Measurements from ENCODE around the gene THAP11. TPM values are rescaled to one million over a fixed set of nuclear protein-coding genes. Genes with fewer than 3 reads are reported as not detected.
A peak's percentile ranks its signal among the peaks of the same experiment; 100 is the strongest.
"Not testable (repeated sequence)": the region's sequence is repeated elsewhere in the genome, so short reads cannot be mapped to it uniquely, and the experiment has no call there.

Gene THAP11
- total RNA-seq, 1 donor from 2014 or later: 26.1 TPM

DNA sequence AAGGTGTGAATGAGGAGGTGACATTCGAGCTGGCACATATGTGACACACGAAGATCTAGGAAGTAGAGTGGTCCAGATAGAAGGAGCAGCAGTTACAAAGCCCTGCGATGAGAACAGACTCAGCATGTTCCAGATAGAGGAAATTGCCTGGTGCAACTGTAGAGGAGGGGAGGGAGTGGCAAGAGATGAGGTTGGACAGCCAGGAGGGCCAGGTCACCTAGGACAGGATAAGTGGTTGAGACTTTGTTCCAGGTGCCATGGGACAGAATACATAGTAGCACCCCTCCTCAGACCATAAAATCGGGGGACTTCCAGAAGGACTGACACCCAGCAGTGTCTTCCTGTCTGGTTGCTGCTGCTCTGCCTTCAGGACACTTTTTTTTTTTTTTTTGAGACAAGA lies 16.4 kb downstream of the THAP11 start:
- H3K27ac ChIP-seq: peak overlapping the region; percentile 92
- TF ChIP-seq, protein P1, sequence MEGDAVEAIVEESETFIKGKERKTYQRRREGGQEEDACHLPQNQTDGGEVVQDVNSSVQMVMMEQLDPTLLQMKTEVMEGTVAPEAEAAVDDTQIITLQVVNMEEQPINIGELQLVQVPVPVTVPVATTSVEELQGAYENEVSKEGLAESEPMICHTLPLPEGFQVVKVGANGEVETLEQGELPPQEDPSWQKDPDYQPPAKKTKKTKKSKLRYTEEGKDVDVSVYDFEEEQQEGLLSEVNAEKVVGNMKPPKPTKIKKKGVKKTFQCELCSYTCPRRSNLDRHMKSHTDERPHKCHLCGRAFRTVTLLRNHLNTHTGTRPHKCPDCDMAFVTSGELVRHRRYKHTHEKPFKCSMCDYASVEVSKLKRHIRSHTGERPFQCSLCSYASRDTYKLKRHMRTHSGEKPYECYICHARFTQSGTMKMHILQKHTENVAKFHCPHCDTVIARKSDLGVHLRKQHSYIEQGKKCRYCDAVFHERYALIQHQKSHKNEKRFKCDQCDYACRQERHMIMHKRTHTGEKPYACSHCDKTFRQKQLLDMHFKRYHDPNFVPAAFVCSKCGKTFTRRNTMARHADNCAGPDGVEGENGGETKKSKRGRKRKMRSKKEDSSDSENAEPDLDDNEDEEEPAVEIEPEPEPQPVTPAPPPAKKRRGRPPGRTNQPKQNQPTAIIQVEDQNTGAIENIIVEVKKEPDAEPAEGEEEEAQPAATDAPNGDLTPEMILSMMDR (IDR thresholded peaks at IDR 0.05): no peak
- H3K4me3 ChIP-seq: no peak overlapping the region
- peaks cover 18% of the 10 kb centered on the region for H3K36me3 ChIP-seq
- no peaks in the 10 kb centered on the region for H3K9me3 ChIP-seq
- peaks cover 61% of the 10 kb centered on the region for H3K4me1 ChIP-seq
- peak; percentile 28 to 42 for ATAC-seq
- no peak for DNase-seq
- intact Hi-C loops (cut with DNase I): no loop called here
- no peaks in the 10 kb centered on the region for H3K27me3 ChIP-seq (ENCODE audit: low read depth)

DNA sequence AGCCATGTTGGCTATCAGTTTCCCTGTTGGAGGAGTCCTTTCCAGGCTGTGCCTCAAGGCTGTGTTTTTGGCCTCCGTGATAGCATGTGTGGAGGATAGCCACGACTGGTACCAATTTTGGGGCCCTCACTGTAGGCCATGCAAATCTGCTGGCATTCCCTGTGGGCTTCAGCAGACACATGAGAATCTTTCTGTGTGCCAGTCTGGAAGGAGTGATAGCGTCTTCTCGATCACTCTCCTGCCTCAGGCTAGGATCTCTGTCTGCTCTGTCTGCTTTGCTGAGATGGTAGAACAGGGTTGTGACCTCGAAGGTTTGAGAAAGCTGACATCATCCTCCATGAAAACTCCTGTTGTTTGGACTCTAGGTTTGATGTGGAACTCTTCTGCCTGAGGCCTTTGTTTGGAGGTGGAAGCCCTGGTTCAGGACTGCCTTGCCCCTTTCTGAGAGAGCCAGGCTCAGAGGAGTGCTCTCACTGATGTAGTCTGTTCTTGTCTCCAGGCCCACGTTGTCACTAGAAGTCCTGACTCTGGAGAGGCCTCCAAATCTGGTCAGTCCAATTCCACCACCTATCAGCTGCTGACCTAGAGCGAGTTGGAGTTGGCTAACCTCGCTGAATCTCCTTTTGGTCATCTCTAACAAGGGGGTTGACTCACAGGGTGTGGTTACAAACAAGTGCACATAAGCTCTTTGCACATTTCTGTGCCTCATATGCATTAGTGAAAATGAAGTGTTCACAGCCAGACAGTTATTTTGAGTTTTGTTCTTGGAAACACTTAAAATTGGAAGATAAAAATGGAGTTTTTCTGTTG lies 18.7 kb downstream of the THAP11 start:
- Histone ChIP-seq H3K4me1 (peaks cover 53% of the 10 kb centered on the region), H3K36me3 (peaks cover 22% of the 10 kb centered on the region), H3K27ac (peak overlapping the region; percentile 11), H3K27me3 (ENCODE audit: low read depth) (no peaks in the 10 kb centered on the region), H3K9me3 (no peaks in the 10 kb centered on the region), H3K4me3 (no peak overlapping the region)
- intact Hi-C loops (cut with DNase I): no loop called here
- TF ChIP-seq, protein P1 (IDR thresholded peaks at IDR 0.05): no peak
- ATAC-seq (no peak), DNase-seq (no peak)

DNA sequence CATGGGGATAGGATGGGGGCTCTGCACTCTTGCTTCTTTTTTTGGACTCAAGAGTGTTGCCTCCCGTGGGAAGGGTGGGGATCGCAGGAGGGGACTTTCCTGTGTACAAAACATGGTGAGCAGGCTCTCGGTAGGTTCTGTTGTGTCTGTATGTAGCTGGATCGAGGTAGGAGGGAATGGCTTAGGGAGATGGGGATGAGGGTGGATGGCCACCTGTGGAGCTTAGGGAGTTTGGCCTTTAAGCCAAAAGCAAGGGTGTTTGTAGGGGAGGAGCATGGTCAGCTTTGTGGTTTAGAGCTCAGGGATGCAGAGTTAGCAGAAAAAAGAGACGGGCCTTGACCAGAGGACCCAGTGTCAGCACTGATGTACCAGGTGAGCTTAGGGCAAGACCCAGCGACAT lies 19.8 kb downstream of the THAP11 start:
- ATAC-seq (no peak), DNase-seq (no peak)
- no peak overlapping the region for H3K4me3 ChIP-seq
- H3K9me3 ChIP-seq: no peaks in the 10 kb centered on the region
- H3K36me3 ChIP-seq: peaks cover 33% of the 10 kb centered on the region
- peaks cover 49% of the 10 kb centered on the region for H3K4me1 ChIP-seq
- intact Hi-C loops (cut with DNase I): no loop called here
- no peaks in the 10 kb centered on the region for H3K27me3 ChIP-seq (ENCODE audit: low read depth)
- no peak overlapping the region for H3K27ac ChIP-seq
- TF ChIP-seq, protein P1 (IDR thresholded peaks at IDR 0.05): no peak

DNA sequence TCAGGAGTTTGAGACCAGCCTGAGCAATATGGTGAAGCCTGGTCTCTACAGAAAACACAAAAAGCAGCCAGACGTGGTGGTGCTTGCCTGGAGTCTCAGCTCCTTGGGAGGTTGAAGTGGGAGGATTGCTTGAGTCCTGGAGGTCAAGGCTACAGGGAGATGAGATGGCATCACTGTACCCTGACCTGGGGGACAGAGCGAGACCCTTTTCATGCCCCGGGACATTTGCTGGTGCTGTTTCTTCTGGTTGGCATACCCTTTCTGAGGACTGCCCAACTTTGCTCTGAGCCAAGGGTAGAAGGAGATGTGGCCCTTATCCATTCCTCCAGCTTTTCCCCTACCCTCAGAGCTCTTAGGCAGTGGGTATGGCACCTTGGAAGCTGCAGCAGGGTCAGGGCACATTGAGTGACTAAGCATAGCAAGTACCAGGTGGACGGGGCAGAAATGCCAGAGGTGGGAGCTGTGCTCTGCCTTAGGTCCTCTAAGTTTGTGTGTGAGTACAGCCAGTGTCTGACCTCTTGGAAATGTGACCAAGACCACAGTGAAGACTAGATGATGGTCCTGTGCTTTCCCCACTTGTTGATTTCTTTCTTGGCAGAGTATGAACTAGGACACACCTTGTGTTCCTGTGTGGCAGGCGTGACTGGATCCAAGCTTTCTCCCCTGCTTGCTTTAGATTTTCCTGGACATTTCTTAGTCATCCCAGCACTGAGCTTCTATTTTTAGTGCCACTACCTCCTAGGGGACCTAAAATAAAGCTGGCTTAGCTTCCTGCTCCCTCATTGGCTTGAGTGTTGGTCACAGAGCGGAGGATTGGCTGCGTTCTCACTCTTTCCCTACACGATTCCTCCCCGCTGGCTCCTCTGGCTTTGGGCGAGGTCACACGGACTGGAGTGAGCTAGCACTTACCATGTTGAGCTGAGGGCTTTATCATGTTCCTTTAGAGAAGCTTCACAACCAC lies 20.8 kb downstream of the THAP11 start:
- TF ChIP-seq, protein P1 (IDR thresholded peaks at IDR 0.05): no peak
- Histone ChIP-seq H3K9me3 (no peaks in the 10 kb centered on the region), H3K27ac (no peak overlapping the region), H3K36me3 (peaks cover 43% of the 10 kb centered on the region), H3K27me3 (ENCODE audit: low read depth) (no peaks in the 10 kb centered on the region), H3K4me1 (peaks cover 39% of the 10 kb centered on the region), H3K4me3 (no peak overlapping the region)
- ATAC-seq (peak; percentile 11 to 44), DNase-seq (no peak)
- intact Hi-C loops (cut with DNase I): no loop called here

DNA sequence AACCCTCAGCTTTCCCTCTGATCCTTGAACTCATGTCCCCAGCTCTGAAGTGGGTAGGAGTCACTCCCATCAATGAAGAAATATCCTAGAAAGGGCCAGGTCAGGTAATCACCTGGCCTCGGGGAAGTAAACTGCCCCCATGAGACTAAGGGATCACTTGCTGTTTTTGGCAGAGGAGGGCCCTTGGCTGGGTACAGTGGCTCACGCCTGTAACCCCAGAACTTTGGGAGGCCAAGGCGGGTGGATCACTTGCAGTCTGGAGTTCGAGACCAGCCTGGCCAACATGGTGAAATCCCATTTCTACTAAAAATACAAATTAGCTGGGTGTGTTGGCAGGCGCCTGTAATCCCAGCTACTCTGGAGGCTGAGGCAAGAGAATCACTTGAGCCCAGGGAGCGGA lies 21.9 kb downstream of the THAP11 start:
- H3K4me3 ChIP-seq; H3K27me3 ChIP-seq (ENCODE audit: low read depth); DNase-seq; ATAC-seq; intact Hi-C loops (cut with DNase I); H3K9me3 ChIP-seq; H3K27ac ChIP-seq: not testable (repeated sequence)
- Histone ChIP-seq H3K36me3 (peaks cover 55% of the 10 kb centered on the region), H3K4me1 (peaks cover 27% of the 10 kb centered on the region)
